ENCODE results near the gene DAZAP1.

Gene DAZAP1

GRCh38 chr19:1397838-1398237 lies 9.5 kb upstream of the DAZAP1 start:
- TF ChIP-seq HDGF (IDR thresholded peaks at IDR 0.05; ENCODE audit: borderline replicate concordance) (no peak), FOXM1 (IDR thresholded peaks at IDR 0.05; ENCODE audit: borderline replicate concordance) (no peak), SUZ12 (IDR thresholded peaks at IDR 0.05) (no peak), NFRKB (IDR thresholded peaks at IDR 0.05) (no peak), L3MBTL2 (conservative IDR thresholded peaks at IDR 0.05) (no peak), TARDBP (IDR thresholded peaks at IDR 0.05) (no peak), LEF1 (IDR thresholded peaks at IDR 0.05; ENCODE audit: borderline replicate concordance) (no peak), ZNF384 (IDR thresholded peaks at IDR 0.05) (no peak), FOXK2 (IDR thresholded peaks at IDR 0.05) (no peak), ARNT (IDR thresholded peaks at IDR 0.05) (no peak), FOXA1 (IDR thresholded peaks at IDR 0.05) (no peak), BHLHE40 (IDR thresholded peaks at IDR 0.05; ENCODE audit: borderline replicate concordance) (no peak), SP1 (IDR thresholded peaks at IDR 0.05) (no peak), ELF4 (IDR thresholded peaks at IDR 0.05) (no peak), PKNOX1 (IDR thresholded peaks at IDR 0.05) (no peak), CTBP1 (IDR thresholded peaks at IDR 0.05; ENCODE audit: borderline replicate concordance) (no peak)
- POLR2A ChIA-PET, result no interaction called here
- CTCF ChIA-PET, result no interaction called here
- DNase-seq (ENCODE audit: extremely low spot score), result no peak

GRCh38 chr19:1399079-1399478 lies 8.3 kb upstream of the DAZAP1 start:
- DNase-seq (ENCODE audit: extremely low spot score), result no peak
- CTCF ChIA-PET, result no interaction called here
- POLR2A ChIA-PET, result no interaction called here
- no peak for TF ChIP-seq FOXA1 (IDR thresholded peaks at IDR 0.05)
- TF ChIP-seq FOXM1 (IDR thresholded peaks at IDR 0.05; ENCODE audit: borderline replicate concordance), result no peak
- TF ChIP-seq ELF4 (IDR thresholded peaks at IDR 0.05), result no peak
- no peak for TF ChIP-seq BHLHE40 (IDR thresholded peaks at IDR 0.05; ENCODE audit: borderline replicate concordance)
- TF ChIP-seq SP1 (IDR thresholded peaks at IDR 0.05), result no peak
- no peak for TF ChIP-seq LEF1 (IDR thresholded peaks at IDR 0.05; ENCODE audit: borderline replicate concordance)
- no peak for TF ChIP-seq TARDBP (IDR thresholded peaks at IDR 0.05)
- TF ChIP-seq ZNF384 (IDR thresholded peaks at IDR 0.05), result no peak

GRCh38 chr19:1399745-1400144 lies 7.6 kb upstream of the DAZAP1 start:
- no peak for DNase-seq (ENCODE audit: extremely low spot score)
- no peak for TF ChIP-seq FOXM1 (IDR thresholded peaks at IDR 0.05; ENCODE audit: borderline replicate concordance)
- TF ChIP-seq CTBP1 (IDR thresholded peaks at IDR 0.05; ENCODE audit: borderline replicate concordance), result no peak
- TF ChIP-seq L3MBTL2 (conservative IDR thresholded peaks at IDR 0.05), result no peak
- no peak for TF ChIP-seq ZNF384 (IDR thresholded peaks at IDR 0.05)
- no peak for TF ChIP-seq SUZ12 (IDR thresholded peaks at IDR 0.05)
- no peak for TF ChIP-seq ARNT (IDR thresholded peaks at IDR 0.05)
- no peak for TF ChIP-seq NFRKB (IDR thresholded peaks at IDR 0.05)
- TF ChIP-seq FOXA1 (IDR thresholded peaks at IDR 0.05), result no peak
- no peak for TF ChIP-seq ELF4 (IDR thresholded peaks at IDR 0.05)
- TF ChIP-seq BHLHE40 (IDR thresholded peaks at IDR 0.05; ENCODE audit: borderline replicate concordance), result no peak
- TF ChIP-seq FOXK2 (IDR thresholded peaks at IDR 0.05), result no peak
- ChIA-PET CTCF (no interaction called here), POLR2A (no interaction called here)

GRCh38 chr19:1400281-1401137 lies 6.9 kb upstream of the DAZAP1 start:
- ChIA-PET CTCF (no interaction called here), POLR2A (interaction anchor here (1.0 kb wide), 1 partner anchor 131 kb away, joined by 3 read pairs; the partner anchor contains the start of gene CIRBP)
- no peak for TF ChIP-seq NFRKB (IDR thresholded peaks at IDR 0.05)
- TF ChIP-seq LEF1 (IDR thresholded peaks at IDR 0.05; ENCODE audit: borderline replicate concordance), result no peak
- TF ChIP-seq FOXK2 (IDR thresholded peaks at IDR 0.05), result no peak
- TF ChIP-seq ELF4 (IDR thresholded peaks at IDR 0.05), result no peak
- no peak for TF ChIP-seq HDGF (IDR thresholded peaks at IDR 0.05; ENCODE audit: borderline replicate concordance)
- 0 out of 2 replicates have a peak, but pooled peaks have one; percentile 23 for TF ChIP-seq FOXM1 (IDR thresholded peaks at IDR 0.05; ENCODE audit: borderline replicate concordance)
- no peak for TF ChIP-seq TARDBP (IDR thresholded peaks at IDR 0.05)
- DNase-seq (ENCODE audit: extremely low spot score), result peak; percentile 32

- CTCF ChIA-PET, result no interaction called here
- DNase-seq (ENCODE audit: extremely low spot score), result peak; percentile 72
- POLR2A ChIA-PET, result interaction anchor here (1.0 kb wide), 1 partner anchor 132 kb away, joined by 3 read pairs; the partner anchor contains the start of gene CIRBP
- TF ChIP-seq FOXM1 (IDR thresholded peaks at IDR 0.05; ENCODE audit: borderline replicate concordance) (peak; percentile 16; the same call in 1 of the 2 replicates), FOXK2 (IDR thresholded peaks at IDR 0.05) (no peak), L3MBTL2 (conservative IDR thresholded peaks at IDR 0.05) (0 out of 2 replicates have a peak, but pooled peaks have one; percentile 19)
Measured at GRCh38 chr19:1401138-1401888, 6.1 kb upstream of the DAZAP1 start, which contains the start of gene GAMT. TSS of gene GAMT (minus strand) at chr19:1401542. CDS start at chr19:1401476, 66 bp downstream.

GRCh38 chr19:1401889-1402217 lies 5.5 kb upstream of the DAZAP1 start:
- no peak for DNase-seq (ENCODE audit: extremely low spot score)
- ChIA-PET POLR2A (no interaction called here), CTCF (no interaction called here)
- TF ChIP-seq TARDBP (IDR thresholded peaks at IDR 0.05) (no peak), PKNOX1 (IDR thresholded peaks at IDR 0.05) (no peak), ZNF384 (IDR thresholded peaks at IDR 0.05) (no peak), FOXA1 (IDR thresholded peaks at IDR 0.05) (no peak), FOXM1 (IDR thresholded peaks at IDR 0.05; ENCODE audit: borderline replicate concordance) (no peak), SUZ12 (IDR thresholded peaks at IDR 0.05) (no peak), ARNT (IDR thresholded peaks at IDR 0.05) (no peak), HDGF (IDR thresholded peaks at IDR 0.05; ENCODE audit: borderline replicate concordance) (no peak), LEF1 (IDR thresholded peaks at IDR 0.05; ENCODE audit: borderline replicate concordance) (no peak), CTBP1 (IDR thresholded peaks at IDR 0.05; ENCODE audit: borderline replicate concordance) (no peak), SP1 (IDR thresholded peaks at IDR 0.05) (no peak), NFRKB (IDR thresholded peaks at IDR 0.05) (no peak), L3MBTL2 (conservative IDR thresholded peaks at IDR 0.05) (no peak), ELF4 (IDR thresholded peaks at IDR 0.05) (no peak), BHLHE40 (IDR thresholded peaks at IDR 0.05; ENCODE audit: borderline replicate concordance) (no peak), FOXK2 (IDR thresholded peaks at IDR 0.05) (no peak)

Data from HEK293T (cell line).